HepG2 (cell line): ENCODE results near the gene ZSWIM9. TPM values are rescaled to one million over a fixed set of nuclear protein-coding genes. Genes with fewer than 3 reads are reported as not detected.

ENCODE experiments used
- ATAC-seq: fragments of 200-7000 bp; cut with Tn5 transposase; 3 replicates; pipeline ENCODE4 v1.9.1; 2020; ENCODE audit warnings: mild to moderate bottlenecking, moderate library complexity
- BruUV-seq: library from RNA; stranded (reverse); fragments of 400-500 nt; replicated peaks from 2 replicates; lab custom pipeline; 2021; lab: Mats Ljungman, UMichigan
- CTCF ChIA-PET: fragments of 300-600 bp; formaldehyde crosslinking; extraction: SDS; loops from one replicate; lab custom pipeline; 2021; ENCODE audit warnings: low total read pairs, inconsistent platforms, low intra/inter-chr PET ratio; lab: Yijun Ruan, JAX
- POLR2A ChIA-PET: fragments of 350-600 bp; sonication (Branson Sonifier 250); formaldehyde crosslinking; loops from one replicate; lab custom pipeline; 2020; ENCODE audit warnings: antibody characterized with exemption, inconsistent platforms; lab: Yijun Ruan, JAX
- DNase-seq: peaks from one replicate; pipeline ENCODE4 v3.0.0-alpha.2; 2015; ENCODE audit warnings: low spot score
- FAIRE-seq: peaks from 3 replicates; lab custom pipeline; 2011; peaks lifted over from hg19 to GRCh38; lab: Jason Lieb, UNC
- H2AFZ ChIP-seq: one replicate; pipeline ENCODE4 v1.6.1; 2011; ENCODE audit warnings: low read length, inconsistent platforms
- H3K27ac ChIP-seq: fragments of 300-600 bp; 3 replicates; pipeline ENCODE4 v1.8.0; 2011; ENCODE audit warnings: mixed run types, mild to moderate bottlenecking, mixed read lengths, low read length, inconsistent platforms; ENCODE audit not compliant: insufficient read depth; ENCODE audit errors: extremely low read length
- H3K27me3 ChIP-seq, 2 experiments: fragments of 200-600 bp in 1 of 2; 2 replicates in 1 of 2; 3 replicates in 1 of 2; pipeline versions ENCODE4 v1.6.0 to v1.8.0; 2011; ENCODE audit warnings: low read length in 2 of 2, mild to moderate bottlenecking in 2 of 2, moderate library complexity in 2 of 2, inconsistent platforms in 1 of 2; ENCODE audit not compliant: insufficient read depth in 2 of 2, control insufficient read depth in 1 of 2
- H3K36me3 ChIP-seq, 2 experiments: fragments of 200-600 bp in 1 of 2; replicated peaks in 1 of 2; 2 replicates in 1 of 2; 3 replicates in 1 of 2; pipeline versions ENCODE4 v1.5.1 to v1.8.0; 2011; ENCODE audit warnings: low read length in 2 of 2, inconsistent platforms in 1 of 2; ENCODE audit not compliant: insufficient read depth in 2 of 2, control insufficient read depth in 1 of 2
- H3K4me1 ChIP-seq: 2 replicates; pipeline ENCODE4 v1.5.1; 2012; ENCODE audit warnings: low read length, inconsistent platforms; ENCODE audit not compliant: insufficient read depth
- H3K4me2 ChIP-seq: 2 replicates; pipeline ENCODE4 v1.6.0; 2011; ENCODE audit warnings: low read depth, low read length, inconsistent platforms
- H3K4me3 ChIP-seq, 3 experiments: fragments of 200-600 bp in 1 of 3; sonication (generic), shearing (Covaris generic) in 1 of 3; replicated peaks in 1 of 3; 2 replicates each; pipeline ENCODE4 v1.5.1; 2011 to 2016; ENCODE audit warnings: low read length in 3 of 3, inconsistent platforms in 2 of 3, low read depth in 2 of 3, mild to moderate bottlenecking in 2 of 3, control low read depth in 1 of 3, mixed read lengths in 1 of 3; ENCODE audit not compliant: insufficient read depth in 1 of 3
- H3K79me2 ChIP-seq: one replicate; pipeline ENCODE4 v1.6.1; 2011; ENCODE audit warnings: low read length, inconsistent platforms; ENCODE audit not compliant: insufficient read depth
- H3K9ac ChIP-seq: 2 replicates; pipeline ENCODE4 v1.6.0; 2011; ENCODE audit warnings: mild to moderate bottlenecking, low read depth, low read length, inconsistent platforms; ENCODE audit not compliant: insufficient read depth
- H3K9me3 ChIP-seq: 2 replicates; pipeline ENCODE4 v1.5.1; 2012; ENCODE audit warnings: mild to moderate bottlenecking, low read length
- H4K20me1 ChIP-seq: 2 replicates; pipeline ENCODE4 v1.6.0; 2011; ENCODE audit warnings: inconsistent platforms, mild to moderate bottlenecking, low read length, moderate library complexity; ENCODE audit not compliant: insufficient read depth
- AGO2 ChIP-seq: fragments of 200-400 bp; formaldehyde crosslinking; optimal IDR thresholded peaks from 2 replicates; pipeline ENCODE3; 2017; ENCODE audit warnings: mild to moderate bottlenecking, low read depth, low read length, moderate library complexity
- ARNT ChIP-seq: fragments of 450-650 bp; IDR thresholded peaks from 2 replicates; pipeline ENCODE4 v1.6.1; 2017
- CCAR2 ChIP-seq: fragments of 200-400 bp; formaldehyde crosslinking; optimal IDR thresholded peaks from 2 replicates; pipeline ENCODE3; 2018; ENCODE audit warnings: low read depth, mild to moderate bottlenecking, low read length, moderate library complexity
- CEBPB ChIP-seq: IDR thresholded peaks from 2 replicates; pipeline ENCODE4 v1.6.1; 2011; ENCODE audit warnings: low read depth, low read length, improper control_type of control experiment, borderline replicate concordance
- DPF2 ChIP-seq: sonication (generic); formaldehyde crosslinking; IDR thresholded peaks from 2 replicates; pipeline ENCODE4 v1.4.0; 2020; ENCODE audit warnings: mild to moderate bottlenecking, low read depth, missing genetic modification reagents, borderline replicate concordance
- IKZF1 ChIP-seq: fragments of 450-650 bp; IDR thresholded peaks from 2 replicates; pipeline ENCODE4 v1.7.1; 2016
- RBFOX2 ChIP-seq: fragments of 200-400 bp; formaldehyde crosslinking; IDR thresholded peaks from 2 replicates; pipeline ENCODE4 v1.6.1; 2017; ENCODE audit warnings: low read depth, mild to moderate bottlenecking, low read length
- ZKSCAN1 ChIP-seq: fragments of 150-350 bp; IDR thresholded peaks from 2 replicates; pipeline ENCODE4 v1.6.1; 2014; ENCODE audit warnings: low read length
- ZNF296 ChIP-seq: sonication (generic); formaldehyde crosslinking; conservative IDR thresholded peaks from 2 replicates; pipeline ENCODE4 v1.5.0; 2020; ENCODE audit warnings: mild to moderate bottlenecking, missing genetic modification reagents
- ZNF33B ChIP-seq: sonication (generic); formaldehyde crosslinking; IDR thresholded peaks from 2 replicates; pipeline ENCODE4 v1.5.1; 2020; ENCODE audit warnings: mild to moderate bottlenecking, missing genetic modification reagents
- ZNF496 ChIP-seq: sonication (generic); formaldehyde crosslinking; IDR thresholded peaks from 2 replicates; pipeline ENCODE4 v1.8.1; 2023; ENCODE audit warnings: mild to moderate bottlenecking, moderate library complexity, missing genetic modification reagents; ENCODE audit not compliant: insufficient replicate concordance
- ZNF605 ChIP-seq: sonication (generic); formaldehyde crosslinking; IDR thresholded peaks from 2 replicates; pipeline ENCODE4 v1.8.0; 2022; ENCODE audit warnings: mild to moderate bottlenecking, missing genetic modification reagents
- ZNF629 ChIP-seq: sonication (generic); formaldehyde crosslinking; conservative IDR thresholded peaks from 2 replicates; pipeline ENCODE4 v1.5.0; 2020; ENCODE audit warnings: missing genetic modification reagents
- WGBS: methylation state at CpG from one replicate; pipeline ENCODE4 v1.1.6; 2017; ENCODE audit warnings: low lambda C conversion rate; 5-methylcytosine and 5-hydroxymethylcytosine counted together
- in situ Hi-C: cut with HindIII; loops from 2 replicates; pipeline ENCODE4 v1.10.0; 2017; ENCODE audit warnings: low pct_unique_long_range_greater_than_20kb; ENCODE audit not compliant: extremely low pct_ligation_motif_present
- intact Hi-C: fragments of 100-400 bp; cut with micrococcal nuclease; formaldehyde crosslinking; loops from one replicate; pipeline ENCODE4 v1.10.0; 2022; ENCODE audit not compliant: unreplicated experiment
- polyA plus RNA-seq, 8 experiments: library from polyadenylated mRNA; depleted of rRNA in 3 of 8; stranded (reverse) in 7 of 8; unstranded in 1 of 8; fragments of >200 nt; fragmentation: Illumina TruSeq in 4 of 8; extraction: Trizol in 4 of 8; gene quantifications; 2 replicates each; pipeline versions ENCODE4 v1.2.1 to v1.2.3, GENCODE V29; 2011 to 2016; ENCODE audit warnings: low read depth in 4 of 8, missing spikeins in 1 of 8, mixed read lengths in 1 of 8; ENCODE audit not compliant: insufficient read depth in 1 of 8
- total RNA-seq, 5 experiments: library from RNA; depleted of rRNA; stranded (reverse); fragments of >200 nt; fragmentation: Illumina TruSeq; extraction: Trizol; gene quantifications; 2 replicates each; pipeline ENCODE4 v1.2.3, GENCODE V29; 2016; ENCODE audit warnings: low read depth in 1 of 5
- TF ChIP-seq, protein P1 (sequence below): sonication (generic); formaldehyde crosslinking; IDR thresholded peaks from 2 replicates; pipeline ENCODE4 v1.4.0; 2020; ENCODE audit warnings: missing genetic modification reagents; ENCODE audit errors: not compliant biosample characterization
- TF ChIP-seq, protein P2 (sequence below): sonication (generic); formaldehyde crosslinking; IDR thresholded peaks from 2 replicates; pipeline ENCODE4 v1.5.0; 2020; ENCODE audit warnings: missing genetic modification reagents

ZSWIM9 gene
- total and polyA plus RNA-seq, 2 of the 13 experiments (the other 11 are each of a cell fraction or from before 2014, with no cell fraction given), result 0.18 to 1.1 TPM

DNA sequence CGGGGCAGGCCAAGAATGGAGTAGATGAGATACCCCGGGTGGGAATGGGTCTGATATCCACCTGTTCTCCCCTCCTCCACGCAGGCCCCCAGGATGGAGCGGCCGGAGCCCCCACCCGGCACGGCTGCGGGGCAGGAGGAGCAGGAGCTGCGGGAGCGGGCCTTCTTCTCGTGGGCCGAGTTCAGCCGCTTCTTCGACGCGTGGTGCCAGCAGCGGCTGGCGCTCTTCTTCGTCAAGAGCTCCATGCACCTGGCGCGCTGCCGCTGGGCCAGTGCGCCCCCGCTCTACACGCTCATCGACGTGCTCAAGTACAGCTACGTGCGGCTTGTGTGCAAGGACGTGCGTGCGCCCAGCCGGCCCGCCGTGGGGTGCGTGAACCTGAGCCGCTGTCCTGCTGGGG, 1.2 kb downstream of the ZSWIM9 start (continued):
- TF ChIP-seq RBFOX2 (0 out of 2 replicates have a peak, but pooled peaks have one; percentile 39), AGO2 (peak; percentile 48), CCAR2 (no peak), IKZF1 (no peak), ARNT (no peak), DPF2 (no peak)
- TF ChIP-seq, protein P1, sequence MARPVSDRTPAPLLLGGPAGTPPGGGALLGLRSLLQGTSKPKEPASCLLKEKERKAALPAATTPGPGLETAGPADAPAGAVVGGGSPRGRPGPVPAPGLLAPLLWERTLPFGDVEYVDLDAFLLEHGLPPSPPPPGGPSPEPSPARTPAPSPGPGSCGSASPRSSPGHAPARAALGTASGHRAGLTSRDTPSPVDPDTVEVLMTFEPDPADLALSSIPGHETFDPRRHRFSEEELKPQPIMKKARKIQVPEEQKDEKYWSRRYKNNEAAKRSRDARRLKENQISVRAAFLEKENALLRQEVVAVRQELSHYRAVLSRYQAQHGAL, result no peak

DNA sequence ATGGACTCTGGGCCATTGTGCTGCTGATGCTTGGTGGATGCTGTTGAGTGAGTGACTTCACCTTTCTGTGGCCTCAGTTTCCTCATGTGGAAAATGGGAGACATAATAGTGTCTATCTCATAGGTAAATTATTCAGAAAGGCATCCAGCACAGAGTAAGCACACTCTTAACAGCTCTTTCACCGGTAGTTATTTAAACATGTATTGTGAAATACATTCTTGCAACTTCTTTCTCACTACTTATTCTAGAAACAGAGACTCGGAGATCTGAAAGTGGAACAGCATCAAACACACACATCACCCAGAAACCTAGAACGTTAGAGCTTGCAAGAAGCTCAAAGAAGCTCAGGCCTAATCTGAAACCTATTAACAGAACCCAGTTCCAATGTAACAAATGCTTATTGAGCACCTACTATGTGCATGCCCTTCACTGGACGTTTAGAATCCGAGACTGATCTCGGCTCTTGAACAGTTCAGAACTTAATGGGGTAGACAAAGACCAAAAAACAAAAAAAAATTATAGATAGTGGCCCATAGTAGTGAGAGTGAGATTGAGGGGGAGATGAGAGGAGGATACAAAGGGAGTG, 4.1 kb downstream of the ZSWIM9 start:
- in situ Hi-C loops (no loop called here), intact Hi-C loops (no loop called here)
- CTCF ChIA-PET, result no interaction called here
- WGBS, result 97% methylated on average over 6 of the region's 6 CpGs
- Histone ChIP-seq H2AFZ (no peak overlapping the region), H3K36me3 (peaks cover 2 to 8% of the 10 kb centered on the region in 2 experiments; a peak in 4 of 5 replicates), H4K20me1 (no peaks in the 10 kb centered on the region), H3K4me3 (no peak overlapping the region)
- TF ChIP-seq IKZF1 (no peak), ZNF33B (CRISPR knock-in tag) (no peak), ZKSCAN1 (peak; percentile 54; the same call in 1 of the 2 replicates), CEBPB (peak; percentile 51; the same call in 1 of the 2 replicates), ZNF605 (CRISPR knock-in tag) (no peak), ZNF496 (no peak), ZNF629 (peak; percentile 63; the same call in 1 of the 2 replicates), ZNF296 (CRISPR knock-in tag) (no peak)
- TF ChIP-seq, protein P2, sequence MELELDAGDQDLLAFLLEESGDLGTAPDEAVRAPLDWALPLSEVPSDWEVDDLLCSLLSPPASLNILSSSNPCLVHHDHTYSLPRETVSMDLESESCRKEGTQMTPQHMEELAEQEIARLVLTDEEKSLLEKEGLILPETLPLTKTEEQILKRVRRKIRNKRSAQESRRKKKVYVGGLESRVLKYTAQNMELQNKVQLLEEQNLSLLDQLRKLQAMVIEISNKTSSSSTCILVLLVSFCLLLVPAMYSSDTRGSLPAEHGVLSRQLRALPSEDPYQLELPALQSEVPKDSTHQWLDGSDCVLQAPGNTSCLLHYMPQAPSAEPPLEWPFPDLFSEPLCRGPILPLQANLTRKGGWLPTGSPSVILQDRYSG (CRISPR knock-in tag), result no peak
- TF ChIP-seq, all 625 proteins: peak for 3
- Histone ChIP-seq H3K27ac (no peak overlapping the region), H3K4me2 (no peak overlapping the region), H3K27me3 (no peaks in the 10 kb centered on the region; a peak in 1 of 5 replicates), H3K9ac (no peak overlapping the region), H3K79me2 (peaks cover 8% of the 10 kb centered on the region), H3K9me3 (no peaks in the 10 kb centered on the region), H3K4me1 (peaks cover 9% of the 10 kb centered on the region)
- DNase-seq, result no peak
- POLR2A ChIA-PET, result no interaction called here
- no peak for ATAC-seq
- no peak for FAIRE-seq
- TSS peak; percentile 35 for BruUV-seq
